Stimulated activated CD8-positive, alpha-beta memory T cell treated with anti-CD3 and anti-CD28 coated beads, Interleukin-2, amount 100 ng/mL, for 1 hour (primary cell): ENCODE measurements around the gene ATL1.
"Not testable (repeated sequence)": the region's sequence is repeated elsewhere in the genome, so short reads cannot be mapped to it uniquely, and the experiment has no call there.

Experiments used
- DNase-seq, 2 donors: peaks; one replicate each; pipeline ENCODE4 v3.0.0-alpha.2; 2020; ENCODE audit warnings: low read depth in 2 of 2

The ATL1 gene

DNA sequence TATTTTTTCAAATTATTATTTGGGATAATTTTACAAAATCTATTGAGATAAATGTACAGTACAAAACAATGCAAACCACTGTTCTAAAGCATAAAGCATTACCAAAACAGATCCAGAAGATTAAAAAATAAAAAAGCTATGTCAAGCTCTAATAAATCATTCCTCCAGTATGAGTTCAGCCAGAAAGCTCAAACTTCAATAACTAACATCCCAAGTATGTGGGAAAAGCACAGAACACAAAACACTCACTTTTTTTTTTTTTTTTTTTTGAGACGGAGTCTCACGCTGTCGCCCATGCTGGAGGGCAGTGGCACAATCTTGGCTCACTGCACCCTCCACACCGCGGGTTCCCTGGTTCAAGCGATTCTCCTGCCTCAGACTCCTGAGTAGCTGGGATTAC is 96.8 kb downstream of the ATL1 start:
- DNase-seq = no peak

- DNase-seq = no peak
These were observed 97.8 kb downstream of the ATL1 start for GRCh38 chr14:50657753-50658152.

DNA sequence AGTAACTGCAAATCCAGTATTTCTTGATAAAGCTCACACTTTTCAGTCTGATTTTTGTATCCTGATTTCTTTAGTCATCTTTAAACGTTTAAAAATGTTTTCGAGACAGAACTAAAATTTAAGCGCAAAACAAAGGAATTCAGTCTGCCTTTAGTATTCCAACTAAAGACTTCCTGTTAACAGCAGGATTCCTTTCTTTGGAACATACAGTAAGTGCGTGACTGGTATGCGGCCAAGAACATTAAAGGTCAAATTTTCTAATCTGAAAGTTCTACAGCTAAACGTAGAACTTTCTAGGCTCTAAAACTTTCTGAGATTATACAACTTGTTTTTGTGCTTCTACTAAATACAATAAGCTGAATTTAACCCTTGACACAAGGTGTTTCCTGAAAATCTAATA is 98.3 kb downstream of the ATL1 start:
- no peak for DNase-seq

DNA sequence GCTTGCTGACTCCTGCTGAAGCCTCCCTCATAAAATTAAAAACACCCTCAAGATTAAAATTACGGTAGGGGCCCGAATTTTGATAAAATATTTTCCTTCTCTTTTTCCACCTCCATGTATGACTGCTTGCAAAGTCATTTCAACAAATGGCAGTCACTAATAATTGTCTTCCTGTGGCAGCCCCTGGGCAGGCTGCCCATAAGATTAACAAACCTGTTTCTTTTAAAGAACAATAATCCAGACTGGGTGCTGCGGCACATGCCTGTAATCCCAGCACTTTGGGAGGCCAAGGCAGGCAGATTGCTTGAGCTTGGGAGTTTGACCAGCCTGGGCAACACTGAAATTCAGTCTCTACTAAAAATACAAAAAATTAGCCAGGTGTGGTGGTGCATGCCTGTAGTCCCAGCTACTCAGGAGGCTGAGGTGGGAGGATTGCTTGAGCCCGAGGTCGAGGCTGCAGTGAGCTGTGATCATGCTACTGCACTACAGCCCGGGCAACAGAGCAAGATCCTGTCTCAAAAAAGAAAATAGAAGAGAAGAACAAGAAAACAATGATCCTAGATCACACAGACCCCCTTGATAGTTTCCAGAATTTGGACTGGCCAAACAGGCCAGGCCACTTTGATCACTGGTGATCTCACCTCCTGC is 99.5 kb downstream of the ATL1 start:
- no peak for DNase-seq

- DNase-seq = not testable (repeated sequence)
These were observed 104.6 kb downstream of the ATL1 start for GRCh38 chr14:50664579-50664978.

DNA sequence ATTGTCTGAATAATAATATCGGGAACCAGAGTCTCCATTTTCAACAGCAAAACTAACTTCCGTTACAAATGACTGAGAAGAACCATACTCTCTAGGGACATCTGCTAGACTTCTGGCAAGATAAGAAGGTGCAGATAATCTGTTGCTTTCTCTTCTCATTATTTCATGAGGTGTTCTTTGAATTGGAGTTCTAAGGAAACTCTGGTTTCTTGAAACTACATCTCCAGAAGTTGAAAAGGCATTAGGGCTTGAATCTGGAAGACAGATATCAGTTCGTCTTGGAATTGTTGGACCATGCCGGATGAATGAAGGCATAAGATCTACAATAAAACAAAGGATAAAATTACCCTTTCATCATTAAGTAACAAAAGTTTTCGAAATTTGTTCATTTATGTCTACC is 105.4 kb downstream of the ATL1 start:
- not testable (repeated sequence) for DNase-seq

DNA sequence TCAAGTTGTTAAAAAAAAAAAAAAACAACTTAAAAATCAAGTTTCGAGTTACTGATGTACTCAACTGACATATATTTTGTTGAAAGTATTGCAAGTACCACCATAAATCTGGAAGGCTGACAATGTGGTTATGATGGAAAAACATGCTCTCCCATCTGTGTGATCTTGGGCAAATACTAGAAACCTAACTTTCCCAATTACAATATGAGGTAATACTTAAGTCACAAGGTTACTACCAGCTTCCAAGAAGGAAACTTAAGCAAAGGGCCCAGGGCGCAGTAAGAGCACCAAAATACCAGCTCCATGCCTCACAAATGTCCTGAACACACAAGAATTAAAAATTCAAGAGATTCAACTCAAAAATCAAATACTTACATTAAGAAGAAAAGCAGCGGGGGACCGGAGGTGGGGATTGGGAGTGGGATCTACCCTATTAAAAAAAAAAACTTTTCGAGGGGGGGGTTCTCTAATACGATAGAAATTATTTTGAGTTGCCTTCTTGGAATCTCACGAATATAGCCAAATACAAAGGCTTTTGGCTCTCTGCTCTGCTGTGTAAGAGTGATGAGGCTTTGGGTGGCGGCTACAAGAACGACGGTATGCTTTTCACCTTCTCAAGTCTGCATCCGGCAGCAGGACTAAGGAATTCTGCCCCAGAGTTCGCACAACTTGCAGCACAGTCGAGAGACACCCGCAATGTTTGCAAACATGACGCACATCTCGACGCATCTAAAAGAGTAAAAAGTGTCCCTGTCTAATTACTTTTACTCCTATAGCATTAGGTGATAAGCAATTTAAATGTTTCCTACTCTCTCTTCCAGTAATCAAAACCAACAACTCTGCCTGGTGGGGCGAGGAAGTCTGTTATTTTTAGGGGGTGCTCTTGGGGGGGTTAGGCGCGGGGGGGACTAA is 107.1 kb downstream of the ATL1 start:
- no peak for DNase-seq

- no peak for DNase-seq
These were observed 107.7 kb downstream of the ATL1 start for GRCh38 chr14:50667684-50667995.

DNA sequence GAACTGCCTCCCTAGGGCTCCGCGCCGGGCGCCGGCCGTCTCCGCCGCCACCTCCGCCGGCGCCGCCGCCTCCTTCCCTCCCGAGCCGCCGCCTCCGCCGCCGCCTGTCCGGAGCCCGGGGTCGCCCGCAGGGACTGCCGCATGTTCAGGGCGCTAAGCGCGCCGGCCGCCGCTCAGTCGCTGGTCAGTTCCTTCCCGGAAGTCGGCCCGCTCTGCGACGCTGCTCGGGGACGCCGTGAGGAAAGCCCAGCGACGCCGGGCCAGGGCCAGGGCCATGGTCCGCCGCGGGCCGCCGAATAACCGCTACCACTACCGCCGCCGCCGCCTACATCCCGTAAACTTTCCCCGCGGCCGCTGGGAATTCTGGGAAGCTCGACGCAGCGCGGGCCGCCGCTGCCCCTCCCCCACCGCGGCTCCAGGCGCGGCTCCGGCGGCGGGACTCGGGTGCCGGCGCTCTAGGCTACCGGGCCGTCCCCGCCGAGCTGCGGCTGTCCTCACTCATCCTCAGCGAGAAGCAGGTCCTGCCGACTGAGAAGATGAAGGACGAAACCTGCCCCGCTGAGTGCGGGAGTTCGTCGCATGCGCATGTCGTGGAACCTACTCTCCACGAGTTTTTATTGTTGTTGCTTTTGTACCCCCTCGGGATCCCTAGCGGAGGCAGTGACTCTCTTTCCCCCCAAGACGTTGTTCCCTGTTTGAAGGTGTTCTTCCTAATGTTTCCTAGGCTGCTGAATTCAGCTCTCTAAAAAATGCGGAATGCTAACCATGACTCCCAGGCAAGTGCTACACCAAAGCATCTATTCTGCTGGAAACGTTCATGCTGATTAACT is 108.3 kb downstream of the ATL1 start, which contains the start of gene SAV1:
SAV1 (minus strand) TSS at position 311 of the 830 bp plus-strand sequence. CDS start 339 bp downstream, outside the sequence.
- peak in 1 of 2 donors; percentile 21 for DNase-seq

- no peak for DNase-seq
These were observed 108.8 kb downstream of the ATL1 start for GRCh38 chr14:50668826-50669143.

GRCh38 chr14:50669441-50669986 is 109.6 kb downstream of the ATL1 start:
- no peak for DNase-seq

- no peak for DNase-seq
These were observed 110.4 kb downstream of the ATL1 start for GRCh38 chr14:50670196-50670865.

- no peak for DNase-seq
These were observed 110.9 kb downstream of the ATL1 start for GRCh38 chr14:50670866-50671256.

DNA sequence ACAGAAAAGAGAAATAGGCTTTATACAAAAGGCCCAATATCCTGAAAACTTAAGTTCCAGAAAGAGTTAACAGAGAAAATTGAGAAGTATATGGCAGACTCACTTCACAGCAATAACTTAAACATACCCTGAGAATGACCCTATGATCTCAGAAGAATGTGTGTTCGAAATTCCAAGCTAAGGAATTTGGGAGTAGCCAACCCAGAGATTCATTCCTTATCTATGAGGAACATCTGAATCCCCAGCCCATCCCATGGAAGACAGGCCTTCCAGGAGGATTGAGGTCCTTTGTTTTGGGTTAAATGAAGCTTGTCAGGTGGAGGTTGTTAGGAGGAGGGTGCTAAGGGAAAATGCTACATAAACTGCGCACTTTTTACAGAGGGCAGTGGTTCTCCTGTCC is 115.7 kb downstream of the ATL1 start:
- DNase-seq = no peak

DNA sequence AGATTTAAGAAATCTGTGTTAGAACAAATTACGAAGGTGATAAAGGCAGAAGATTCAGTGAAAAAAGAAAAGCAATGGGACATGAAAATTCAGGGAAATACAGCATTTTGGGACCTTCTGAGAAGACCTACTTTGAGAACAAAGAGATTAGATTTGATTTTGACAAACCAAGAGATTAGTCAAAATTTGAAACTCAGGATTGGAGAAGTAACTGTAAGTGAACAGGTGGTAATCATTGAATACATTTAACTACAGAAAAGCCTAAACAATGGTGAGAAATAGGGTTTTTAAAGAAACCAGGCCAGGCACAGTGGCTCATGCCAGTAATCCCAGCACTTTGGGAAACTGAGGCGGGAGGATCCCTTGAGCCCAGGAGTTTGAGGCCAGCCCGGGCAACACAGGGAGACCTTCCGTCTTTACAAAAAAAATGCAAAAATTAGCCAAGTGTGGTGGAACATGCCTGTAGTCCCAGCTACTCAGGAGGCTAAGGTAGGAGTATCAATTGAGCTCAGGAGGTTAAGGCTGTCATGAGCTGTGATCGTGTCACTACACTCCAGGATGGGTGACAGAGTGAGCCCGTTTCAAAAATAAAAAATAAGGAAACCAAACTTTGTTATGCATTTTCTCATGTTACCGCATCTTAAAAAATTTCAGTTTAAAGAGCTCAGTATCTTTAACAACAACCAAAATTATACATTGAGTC is 117.0 kb downstream of the ATL1 start:
- no peak for DNase-seq

- DNase-seq = no peak
These were observed 117.7 kb downstream of the ATL1 start for GRCh38 chr14:50677527-50678063.

GRCh38 chr14:50678163-50678562 is 118.2 kb downstream of the ATL1 start:
- no peak for DNase-seq

GRCh38 chr14:50679674-50680073 is 119.7 kb downstream of the ATL1 start:
- no peak for DNase-seq
